GM19324 (cell line): ENCODE results near the gene ABI3.
"Not testable (repeated sequence)": the region's sequence is repeated elsewhere in the genome, so short reads cannot be mapped to it uniquely, and the experiment has no call there.

ENCODE experiments used
- ATAC-seq: cut with Tn5 transposase; IDR thresholded peaks from one replicate; pipeline ENCODE4 v1.9.1; 2021; ENCODE audit warnings: mild to moderate bottlenecking, moderate library complexity; ENCODE audit not compliant: unreplicated experiment, low FRiP score

ABI3 gene, protein sequence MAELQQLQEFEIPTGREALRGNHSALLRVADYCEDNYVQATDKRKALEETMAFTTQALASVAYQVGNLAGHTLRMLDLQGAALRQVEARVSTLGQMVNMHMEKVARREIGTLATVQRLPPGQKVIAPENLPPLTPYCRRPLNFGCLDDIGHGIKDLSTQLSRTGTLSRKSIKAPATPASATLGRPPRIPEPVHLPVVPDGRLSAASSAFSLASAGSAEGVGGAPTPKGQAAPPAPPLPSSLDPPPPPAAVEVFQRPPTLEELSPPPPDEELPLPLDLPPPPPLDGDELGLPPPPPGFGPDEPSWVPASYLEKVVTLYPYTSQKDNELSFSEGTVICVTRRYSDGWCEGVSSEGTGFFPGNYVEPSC

DNA sequence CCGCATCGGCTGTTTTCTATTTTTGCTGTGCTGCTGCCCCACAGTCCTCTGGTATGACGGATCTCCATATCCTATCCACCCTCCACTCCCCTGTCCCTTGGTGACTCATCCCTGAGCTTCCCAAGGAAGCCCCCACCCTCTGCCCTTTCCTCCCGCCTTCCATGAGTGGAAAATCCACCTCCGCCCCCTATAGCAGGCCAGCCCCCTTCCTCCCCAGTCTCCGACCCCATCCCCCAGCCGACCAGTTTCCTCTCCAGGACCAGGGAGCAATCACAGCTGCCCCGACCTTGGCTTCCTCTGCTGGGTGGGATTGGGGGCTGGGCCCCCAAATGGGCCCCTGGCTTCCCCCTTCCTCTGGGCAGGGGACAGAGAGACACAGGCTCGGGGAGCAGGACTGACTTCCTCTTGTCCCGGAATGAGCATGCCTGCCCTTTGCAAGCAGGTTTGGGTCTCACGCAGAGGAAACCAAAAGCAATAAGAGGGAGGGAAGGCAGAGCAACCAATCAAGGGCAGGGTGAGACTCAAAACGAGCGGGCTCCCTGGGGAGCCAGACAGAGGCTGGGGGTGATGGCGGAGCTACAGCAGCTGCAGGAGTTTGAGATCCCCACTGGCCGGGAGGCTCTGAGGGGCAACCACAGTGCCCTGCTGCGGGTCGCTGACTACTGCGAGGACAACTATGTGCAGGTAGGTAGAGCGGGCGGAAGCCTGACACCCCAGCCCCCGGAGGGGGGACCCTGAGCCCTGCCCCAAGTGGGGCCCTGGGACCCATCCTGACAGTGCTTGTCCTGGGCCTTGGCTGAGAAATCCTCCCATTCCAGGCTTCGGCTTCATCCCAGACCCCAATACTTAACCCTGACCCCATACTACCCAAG lies at the start of gene ABI3, which contains the start of gene GNGT2:
Gene ABI3, plus strand, starts transcription at position 550 of the 872 bp plus-strand sequence. Its CDS starts 18 bp downstream, at position 568.
Gene GNGT2, minus strand, starts transcription at position 417 of the 872 bp plus-strand sequence. CDS start 3,152 bp downstream, outside the sequence.
- peak; percentile 68 for ATAC-seq

DNA sequence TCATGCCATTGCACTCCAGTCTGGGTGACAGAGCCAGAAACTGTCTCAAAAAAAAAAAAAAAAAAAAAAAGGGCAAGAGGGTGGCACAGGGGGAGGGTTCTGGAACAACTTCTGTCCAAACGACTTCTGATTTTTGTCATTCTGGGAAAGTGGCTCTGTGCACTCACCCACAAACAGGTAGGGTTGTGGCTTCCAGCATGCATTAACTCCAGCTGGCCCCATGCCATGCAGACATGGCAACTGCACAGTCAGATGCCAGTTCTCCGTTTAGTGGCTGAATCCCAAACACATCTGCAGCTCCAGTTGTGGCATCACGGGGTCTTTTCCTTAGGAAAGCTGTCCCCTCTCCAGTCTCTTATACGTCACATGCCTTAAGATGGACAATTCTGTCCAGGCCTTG lies 47.6 kb upstream of the ABI3 start:
- ATAC-seq: no peak

DNA sequence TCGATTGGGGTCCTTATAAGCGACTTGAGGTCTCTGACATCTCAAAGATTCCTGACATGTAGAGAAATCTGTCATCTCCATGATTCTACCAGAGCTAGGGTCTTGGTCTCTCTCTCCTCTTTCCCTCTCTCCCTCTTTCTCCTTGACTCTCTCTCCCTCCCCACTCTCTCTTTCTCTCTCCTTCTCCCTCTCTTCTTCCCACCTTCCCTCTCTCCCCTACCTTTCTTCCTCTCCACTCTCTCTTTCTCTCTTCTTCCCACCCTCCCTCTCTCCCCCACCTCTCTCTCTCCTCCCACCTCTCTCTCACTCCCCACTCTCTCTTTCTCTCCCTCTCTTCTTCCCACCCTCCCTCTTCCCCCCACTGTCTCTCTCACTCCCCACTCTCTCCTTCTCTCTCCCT lies 45.4 kb upstream of the ABI3 start:
- ATAC-seq: no peak

DNA sequence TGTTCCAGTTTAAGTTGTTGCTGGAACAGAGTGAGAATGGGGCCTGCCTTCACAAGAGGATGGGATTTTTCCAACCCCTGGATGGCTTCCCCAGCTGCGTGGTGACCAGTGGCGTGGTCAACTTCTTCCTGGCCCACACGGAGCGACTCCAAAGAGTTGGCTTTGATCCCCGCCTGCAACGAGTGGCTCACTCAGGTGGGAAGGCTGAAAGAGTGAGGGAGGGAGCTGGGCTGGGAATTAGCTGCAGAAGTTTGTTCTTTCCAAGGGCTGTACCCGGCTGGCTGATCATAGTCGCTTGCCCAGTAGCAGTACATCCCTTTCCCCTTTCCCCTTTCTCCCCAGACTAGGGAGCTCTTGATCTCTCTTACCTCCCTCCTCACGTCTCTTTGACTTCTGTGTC lies 41.8 kb upstream of the ABI3 start:
- no peak for ATAC-seq

DNA sequence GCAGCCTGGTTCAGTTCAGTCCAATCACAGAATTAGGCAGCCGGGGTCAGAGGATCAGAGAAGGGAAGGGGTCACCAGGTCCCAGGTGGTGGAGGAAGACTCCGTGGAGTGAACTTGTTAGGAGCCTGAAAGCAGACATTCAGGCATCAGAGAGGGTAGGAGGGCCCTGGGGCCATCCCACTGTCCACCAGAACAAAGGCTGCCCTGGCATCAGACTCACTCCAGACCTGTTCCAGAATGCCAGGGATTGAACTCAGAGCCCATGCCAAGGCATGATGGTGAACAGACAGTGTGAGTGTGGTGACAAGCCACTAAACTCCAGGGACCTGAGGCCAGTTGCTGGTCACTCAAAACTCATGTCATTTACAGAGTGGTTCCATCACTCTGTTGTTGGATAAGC lies 40.3 kb upstream of the ABI3 start:
- no peak for ATAC-seq

DNA sequence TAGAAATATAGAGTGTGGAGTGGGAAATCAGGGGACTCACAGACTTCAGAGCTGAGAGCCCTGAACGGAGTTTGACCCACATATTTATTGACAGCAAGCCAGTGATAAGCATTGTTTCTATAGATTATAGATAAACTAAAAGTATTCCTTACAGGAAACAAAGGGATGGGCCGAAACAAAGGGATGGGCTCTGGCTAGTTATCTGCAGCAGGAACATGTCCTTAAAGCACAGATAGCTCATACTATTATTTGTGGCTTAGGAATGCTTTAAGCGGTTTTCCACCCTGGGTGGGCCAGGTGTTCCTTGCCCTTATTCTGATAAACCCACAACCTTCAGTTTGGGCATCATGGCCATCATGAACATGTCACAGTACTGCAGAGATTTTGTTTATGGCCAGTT lies 39.8 kb upstream of the ABI3 start:
- not testable (repeated sequence) for ATAC-seq

DNA sequence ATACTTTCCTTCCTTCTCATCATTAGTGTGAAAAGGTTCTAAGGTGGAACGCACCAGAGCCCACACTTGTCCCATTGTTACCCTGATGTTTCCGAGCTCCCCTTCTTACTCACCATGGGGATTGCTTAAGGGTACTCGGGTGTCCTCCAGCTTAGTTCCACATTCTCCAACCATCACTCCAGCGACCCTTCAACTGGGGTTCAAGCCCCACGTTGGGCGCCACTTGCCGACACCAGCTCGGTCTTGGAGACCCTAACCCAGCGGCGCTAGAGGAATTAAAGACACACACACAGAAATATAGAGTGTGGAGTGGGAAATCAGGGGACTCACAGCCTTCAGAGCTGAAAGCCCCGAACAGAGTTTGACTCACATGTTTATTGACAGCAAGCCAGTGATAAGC lies 34.5 kb upstream of the ABI3 start:
- not testable (repeated sequence) for ATAC-seq

DNA sequence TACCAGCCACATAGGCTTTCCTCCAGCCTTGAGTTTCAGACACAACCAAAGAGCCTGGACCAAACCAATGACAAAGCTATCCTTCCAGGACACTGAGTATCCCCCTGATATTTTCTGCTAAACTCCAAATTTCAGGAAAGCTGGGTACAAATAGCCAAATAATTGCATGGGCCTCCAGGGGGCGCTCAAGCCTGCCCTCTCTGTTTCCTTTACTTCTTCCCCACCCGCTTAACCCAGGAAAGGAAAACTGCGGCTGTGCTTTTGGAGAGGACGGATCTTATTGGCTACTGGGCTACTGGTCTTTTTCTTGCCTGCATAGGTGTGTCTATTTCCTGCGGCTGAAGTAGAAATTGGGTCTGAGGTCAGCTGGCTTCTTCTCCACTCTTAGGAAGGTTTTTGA lies 30.2 kb upstream of the ABI3 start:
- ATAC-seq: no peak

DNA sequence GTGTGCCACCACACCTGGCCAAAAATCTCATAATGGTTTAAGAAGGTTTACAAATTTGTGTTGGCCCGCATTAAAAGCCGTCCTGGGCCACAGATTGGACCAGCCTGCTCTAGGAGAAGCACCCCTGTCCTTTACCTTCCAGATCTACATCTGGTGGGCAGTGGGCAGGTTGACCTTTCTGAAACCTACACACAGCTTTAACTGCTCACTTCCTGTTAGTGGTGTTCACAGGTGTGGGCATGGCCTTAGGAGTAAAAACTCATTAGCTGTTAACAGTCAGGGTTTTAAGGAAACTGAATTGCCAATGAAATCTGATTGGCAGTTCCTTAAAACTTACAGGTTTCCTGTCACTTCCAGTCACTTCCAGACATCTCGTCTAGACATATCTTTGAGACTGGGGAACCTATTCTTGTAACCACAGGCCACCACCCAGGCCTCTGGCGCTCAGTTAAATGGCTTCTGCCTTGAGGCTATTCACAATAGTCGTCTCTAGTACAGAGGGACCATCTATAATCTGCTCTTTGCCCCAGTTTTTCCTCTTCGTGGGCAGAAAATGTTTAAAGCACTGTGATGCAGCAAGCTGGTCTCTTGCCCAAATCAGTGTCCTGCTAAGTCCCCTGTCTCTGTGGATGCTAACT lies 29.4 kb upstream of the ABI3 start:
- no peak for ATAC-seq

DNA sequence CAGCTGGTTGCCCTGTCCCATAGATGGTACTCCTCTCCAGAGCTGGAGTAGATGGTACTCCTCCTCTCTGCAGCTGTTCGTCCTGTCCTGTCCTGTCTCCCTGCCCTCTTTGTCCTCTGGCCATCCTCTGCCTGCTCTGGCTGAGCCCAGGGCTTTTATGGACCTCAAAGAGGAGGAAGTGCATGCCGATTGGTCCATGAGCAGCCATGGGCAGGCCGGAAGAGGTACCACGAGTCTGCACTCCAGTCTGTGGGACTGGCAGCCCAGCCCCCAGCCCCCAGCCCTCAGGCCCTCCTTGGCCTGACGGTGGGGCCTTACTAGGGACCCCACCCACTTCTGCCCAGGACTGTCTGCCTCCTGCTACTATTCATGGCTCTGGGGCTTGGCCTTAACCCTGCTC lies 27.2 kb upstream of the ABI3 start:
- ATAC-seq: no peak

DNA sequence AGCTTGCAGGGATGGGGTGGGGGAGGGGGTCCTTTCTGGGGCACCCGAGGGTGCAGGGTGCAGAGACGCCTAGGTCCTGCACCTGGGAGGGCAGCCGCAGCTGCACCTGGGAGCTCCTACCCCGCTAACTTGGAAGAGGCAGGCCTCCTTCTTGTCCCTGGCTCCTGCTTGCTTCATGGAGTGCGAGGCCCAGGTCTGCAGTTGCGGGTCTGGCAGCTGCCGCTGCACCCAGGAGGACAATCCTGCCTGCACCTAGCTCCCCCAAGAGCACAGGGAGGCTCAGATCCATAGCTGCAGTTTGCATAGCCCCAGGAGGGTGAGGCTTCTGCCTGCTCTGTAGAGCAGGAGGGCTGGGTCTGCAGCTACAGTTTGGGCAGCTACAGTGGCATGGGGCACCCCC lies 26.7 kb upstream of the ABI3 start:
- no peak for ATAC-seq

DNA sequence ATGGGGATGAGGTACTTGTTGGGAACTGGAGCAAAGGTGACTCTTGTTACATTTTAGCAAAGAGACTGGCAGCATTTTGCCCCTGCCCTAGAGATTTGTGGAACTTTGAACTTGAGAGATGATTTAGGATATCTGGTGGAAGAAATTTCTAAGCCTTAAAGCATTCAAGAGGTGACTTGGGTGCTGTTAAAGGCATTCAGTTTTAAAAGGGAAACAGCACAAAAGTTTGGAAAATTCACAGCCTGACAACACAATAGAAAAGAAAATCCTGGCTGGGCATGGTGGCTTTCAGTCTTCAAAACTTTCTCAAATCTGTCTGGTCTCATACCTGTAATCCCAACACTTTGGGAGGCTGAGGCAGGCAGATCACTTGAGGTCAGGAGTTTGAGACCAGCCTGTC lies 26.0 kb upstream of the ABI3 start:
- not testable (repeated sequence) for ATAC-seq

DNA sequence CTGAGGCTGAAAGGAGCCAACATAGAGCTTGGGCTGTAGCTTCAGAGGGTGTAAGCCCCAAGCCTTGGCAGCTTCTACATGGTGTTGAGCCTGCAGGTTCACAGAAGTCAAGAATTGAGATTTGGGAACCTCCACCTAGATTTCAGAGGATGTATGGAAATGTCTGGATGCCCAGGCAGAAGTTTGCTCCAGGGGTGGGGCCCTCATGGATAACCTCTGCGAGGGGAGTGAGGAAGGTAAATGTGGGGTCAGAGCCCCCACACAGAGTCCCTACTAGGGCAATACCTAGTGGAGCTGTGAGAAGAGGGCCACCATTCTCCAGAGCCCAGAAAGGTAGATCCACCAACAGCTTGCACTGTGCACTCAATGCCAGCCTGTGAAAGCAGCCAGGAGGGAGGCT lies 25.1 kb upstream of the ABI3 start:
- not testable (repeated sequence) for ATAC-seq

DNA sequence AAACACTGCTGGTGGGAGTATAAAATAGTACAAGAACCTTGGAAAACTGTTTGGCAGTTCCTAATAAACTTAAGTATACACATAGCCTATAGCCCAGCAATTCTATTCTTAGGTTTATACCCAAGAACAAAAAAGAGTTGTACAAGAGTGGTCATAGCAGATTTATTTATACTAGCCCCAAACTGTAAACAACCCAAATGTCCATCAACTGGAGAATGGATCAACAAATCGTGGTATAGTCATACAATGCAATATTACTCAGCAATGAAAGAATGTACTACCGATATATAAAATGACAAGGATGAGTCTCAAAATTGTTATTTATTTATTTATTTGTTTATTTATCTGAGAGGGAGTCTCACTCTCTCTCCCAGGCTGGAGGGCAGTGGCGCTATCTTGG lies 23.2 kb upstream of the ABI3 start:
- ATAC-seq: no peak

DNA sequence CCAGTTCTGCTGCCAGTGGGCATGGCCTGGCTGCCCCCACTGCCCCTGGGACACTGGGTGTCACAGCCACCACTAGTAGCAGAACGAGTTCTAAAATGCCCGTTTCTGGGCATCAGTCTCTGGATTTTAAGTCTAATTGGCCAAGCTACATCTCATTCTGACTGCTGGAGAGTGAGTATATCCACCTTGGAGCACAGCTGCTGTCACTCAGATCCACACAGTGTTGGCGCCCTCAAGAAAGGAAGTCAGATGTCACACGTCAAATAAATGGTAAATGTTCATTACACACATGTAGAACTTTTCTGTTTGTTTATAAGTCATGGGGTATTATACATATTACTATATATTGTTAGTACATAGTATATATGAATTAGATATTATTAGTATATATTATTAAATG lies 19.6 kb upstream of the ABI3 start:
- no peak for ATAC-seq

DNA sequence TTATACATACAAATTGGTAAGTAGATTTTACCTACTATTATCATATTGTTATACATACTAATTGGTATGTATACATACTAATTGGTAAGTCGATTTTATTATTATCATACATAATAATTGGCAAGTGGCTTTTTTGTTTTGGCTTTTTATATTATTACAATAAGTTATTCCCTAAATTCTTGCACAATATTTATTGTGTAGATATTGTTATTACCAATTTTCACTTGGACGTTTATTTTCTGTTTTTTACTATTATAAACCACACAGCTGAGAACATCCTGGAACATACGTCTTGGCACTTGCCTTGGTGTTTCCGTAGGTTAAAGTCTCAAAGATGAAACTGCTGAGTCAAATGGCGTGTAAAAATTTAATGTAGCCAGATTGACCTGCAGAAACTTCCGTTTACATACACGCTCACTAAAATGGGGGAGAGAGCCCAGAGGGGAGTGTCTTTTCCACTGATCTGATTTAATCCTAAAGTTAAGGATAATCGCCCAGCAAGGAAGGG lies 19.0 kb upstream of the ABI3 start:
- ATAC-seq: no peak

DNA sequence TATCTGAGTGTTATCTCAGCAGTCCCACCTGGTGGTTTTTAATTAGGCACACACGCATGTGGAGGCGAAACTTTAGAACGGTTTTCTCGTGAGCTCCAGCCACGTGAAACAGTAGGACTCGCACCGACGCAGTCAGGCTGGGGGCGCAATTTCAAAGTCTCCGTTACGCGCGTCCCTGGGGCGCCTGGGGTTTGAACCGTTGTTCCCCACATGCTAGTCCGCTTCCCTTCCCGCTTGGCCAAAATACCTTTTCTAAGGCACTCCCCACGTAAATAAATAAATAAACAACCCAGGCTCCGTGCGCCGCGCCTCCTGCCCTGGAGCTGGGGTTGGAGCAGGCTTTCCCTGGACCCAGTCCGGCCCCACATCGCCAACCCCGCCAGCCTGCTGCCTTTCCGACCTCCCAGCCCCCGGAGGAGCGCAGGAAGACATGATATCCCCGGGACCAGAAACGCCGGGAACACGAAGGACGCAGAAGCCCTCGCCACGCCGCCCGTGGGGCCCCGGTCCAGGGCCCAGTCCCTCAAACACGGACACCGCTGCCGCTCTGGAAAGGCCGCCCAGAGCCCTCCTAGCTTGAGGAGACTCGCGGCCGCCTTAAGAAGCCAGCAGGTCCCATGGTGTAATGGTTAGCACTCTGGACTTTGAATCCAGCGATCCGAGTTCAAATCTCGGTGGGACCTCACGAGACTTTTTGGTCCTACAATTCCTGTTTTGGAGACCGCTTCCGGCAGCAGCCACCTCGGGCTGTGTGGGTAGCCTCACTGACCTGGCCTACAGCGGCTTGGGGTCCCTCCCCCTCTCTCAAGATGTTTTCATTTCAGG lies 18.4 kb upstream of the ABI3 start:
- peak; percentile 56 for ATAC-seq

DNA sequence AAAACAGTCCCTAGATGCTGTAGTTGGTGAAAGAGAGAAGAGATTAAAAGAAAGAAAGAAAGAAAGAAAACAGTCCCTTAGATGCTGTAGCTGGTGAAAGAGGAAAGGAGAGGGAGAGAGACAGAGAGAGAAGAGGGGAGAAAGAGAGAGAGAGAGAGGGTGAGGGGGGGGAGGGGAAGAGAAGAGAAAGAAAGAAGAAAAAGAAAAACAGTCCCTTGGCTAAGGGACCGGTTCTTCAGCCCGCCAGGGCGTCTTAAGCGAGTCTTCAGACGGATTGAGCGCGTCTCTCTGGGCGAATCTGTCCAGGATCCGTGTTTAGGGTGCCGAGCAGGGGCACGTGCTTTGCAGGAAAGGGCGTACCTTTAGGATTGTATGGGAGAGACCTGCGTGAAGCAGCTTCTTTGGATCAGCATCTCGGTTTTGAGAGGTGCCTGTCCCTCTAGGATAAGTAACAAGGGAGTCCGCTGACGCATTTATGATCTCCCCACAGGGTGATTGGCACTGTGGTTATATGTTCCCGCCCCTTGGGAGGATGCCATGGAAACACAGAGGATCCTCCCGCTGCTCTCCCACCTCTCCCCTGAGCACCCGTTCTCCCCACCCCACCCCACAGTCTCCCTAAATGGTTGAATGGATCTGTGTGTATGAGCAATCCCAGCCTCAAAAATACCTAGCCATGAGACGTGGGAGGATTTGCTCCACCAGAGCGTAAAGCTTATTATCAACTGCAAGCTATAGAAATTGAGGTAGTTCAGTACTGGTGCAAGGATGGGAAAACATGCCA lies 16.8 kb upstream of the ABI3 start:
- ATAC-seq: no peak

DNA sequence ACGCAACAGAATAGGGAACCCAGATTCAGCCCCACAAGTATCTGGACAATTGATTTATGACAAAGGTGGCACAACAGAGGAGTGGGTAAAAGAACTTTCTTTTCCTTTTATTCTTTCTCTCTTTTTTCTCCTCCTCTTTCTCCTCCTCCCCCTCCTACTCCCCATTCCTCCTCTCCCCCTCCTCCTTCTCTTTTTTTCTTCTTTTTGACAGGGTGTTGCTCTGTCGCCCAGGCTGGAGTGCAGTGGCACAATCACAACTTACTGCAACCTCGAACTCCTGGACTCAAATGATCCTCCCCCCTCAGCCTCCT lies 16.3 kb upstream of the ABI3 start:
- ATAC-seq: no peak
